Stomach (tissue), 9 donors: ENCODE measurements around the gene CDC42BPG. TPM values are rescaled to one million over a fixed set of nuclear protein-coding genes. Genes with fewer than 3 reads are reported as not detected.

Experiments used
- DNase-seq, 2 donors: peaks; one replicate each; pipeline versions ENCODE4 v3.0.0 to v3.0.0-alpha.2; 2013 to 2019
- H3K27ac ChIP-seq, 5 donors: fragments of 200-600 bp in 4 of 5; sonication (generic) in 4 of 5; one replicate each; pipeline ENCODE4 v1.5.1; 2013 to 2019; ENCODE audit warnings: mild to moderate bottlenecking in 1 of 5, moderate library complexity in 1 of 5
- H3K27me3 ChIP-seq, 3 donors: fragments of 200-600 bp; sonication (generic); one replicate each; pipeline ENCODE4 v1.5.1; 2017 to 2019; ENCODE audit warnings: mixed run types in 1 of 3
- H3K36me3 ChIP-seq, 4 donors: fragments of 200-600 bp; sonication (generic); 1 replicate in 3 of 4; 2 replicates in 1 of 4; pipeline ENCODE4 v1.5.1; 2016 to 2019
- H3K4me1 ChIP-seq, 4 donors: fragments of 200-600 bp; sonication (generic); one replicate each; pipeline ENCODE4 v1.5.1; 2016 to 2019
- H3K4me3 ChIP-seq, 4 donors: fragments of 200-600 bp; sonication (generic) in 3 of 4; one replicate each; pipeline ENCODE4 v1.5.1; 2016 to 2019; ENCODE audit warnings: mild to moderate bottlenecking in 1 of 4
- H3K9me3 ChIP-seq, 4 donors: fragments of 200-600 bp; sonication (generic); one replicate each; pipeline ENCODE4 v1.5.1; 2016 to 2019
- CTCF ChIP-seq, 7 experiments: fragments of 450-650 bp in 4 of 7; fragments of 200-600 bp in 3 of 7; sonication (generic) in 3 of 7; IDR thresholded peaks; one replicate each; pipeline ENCODE4 v1.5.1; 2016 to 2019; ENCODE audit warnings: antibody characterized with exemption in 7 of 7, control low read depth in 2 of 7, mild to moderate bottlenecking in 1 of 7
- EP300 ChIP-seq: sonication (generic); formaldehyde crosslinking; IDR thresholded peaks from one replicate; pipeline ENCODE4 v1.6.1; 2017; ENCODE audit warnings: antibody characterized with exemption
- POLR2A ChIP-seq, 4 donors: fragments of 450-650 bp; IDR thresholded peaks; one replicate each; pipeline ENCODE4 v1.6.1; 2016; ENCODE audit warnings: antibody characterized with exemption in 4 of 4, control low read depth in 2 of 4, mild to moderate bottlenecking in 1 of 4, moderate library complexity in 1 of 4
- POLR2AphosphoS5 ChIP-seq, 3 donors: sonication (generic); formaldehyde crosslinking; IDR thresholded peaks; one replicate each; pipeline ENCODE4 v1.6.1; 2016; ENCODE audit warnings: antibody characterized with exemption in 3 of 3
- WGBS, 5 donors: extraction: QIAGEN DNeasy Blood & Tissue Kit in 3 of 5; methylation state at CpG; one replicate each; pipeline versions ENCODE4 v1.1.5 to v1.1.7; 2013 to 2018; 5-methylcytosine and 5-hydroxymethylcytosine counted together
- intact Hi-C: fragments of 100-400 bp; cut with DNase I; formaldehyde crosslinking; loops from one replicate; pipeline ENCODE4 v1.15.1; 2023; ENCODE audit warnings: low total_unique reads
- polyA plus RNA-seq, 3 donors: library from polyadenylated mRNA; stranded (reverse); fragments of 200-250 nt; gene quantifications; one replicate each; pipeline ENCODE4 v1.2.3, GENCODE V29; 2013
- total RNA-seq, 5 donors: library from RNA; depleted of rRNA; stranded (reverse); fragments of >200 nt; gene quantifications; one replicate each; pipeline versions ENCODE4 v1.1.0 to v1.2.3, GENCODE V29; 2014 to 2016
- donor health status: healthy with polysubstance abuse.
- donor health status: Bipolar disorder and iron deficiency.
- donor health status: healthy.

The CDC42BPG gene
- total and polyA plus RNA-seq, 8 donors = 8.9 to 66.5 (median 26.2) TPM

- H3K36me3 ChIP-seq = peaks cover 0 to 85% (median 75%) of the 10 kb centered on the region in 4 donors
- H3K4me1 ChIP-seq = peaks cover 0 to 16% (median 9%) of the 10 kb centered on the region in 4 donors
- no peaks in the 10 kb centered on the region for H3K27me3 ChIP-seq
- 89 to 95% (median 94%) methylated on average over 13 to 21 of the region's 21 CpGs for WGBS, 5 donors
- intact Hi-C loops = no loop called here
- no peak for DNase-seq
- H3K4me3 ChIP-seq = no peak overlapping the region
- no peak overlapping the region for H3K27ac ChIP-seq
- H3K9me3 ChIP-seq = no peaks in the 10 kb centered on the region
- no peak for TF ChIP-seq POLR2A (IDR thresholded peaks at IDR 0.05)
- TF ChIP-seq EP300 = no peak
- TF ChIP-seq POLR2AphosphoS5 (IDR thresholded peaks at IDR 0.05) = no peak
- TF ChIP-seq CTCF (IDR thresholded peaks at IDR 0.05) = no peak
Measured at GRCh38 chr11:64832467-64833197, 11.8 kb downstream of the CDC42BPG start.

DNA sequence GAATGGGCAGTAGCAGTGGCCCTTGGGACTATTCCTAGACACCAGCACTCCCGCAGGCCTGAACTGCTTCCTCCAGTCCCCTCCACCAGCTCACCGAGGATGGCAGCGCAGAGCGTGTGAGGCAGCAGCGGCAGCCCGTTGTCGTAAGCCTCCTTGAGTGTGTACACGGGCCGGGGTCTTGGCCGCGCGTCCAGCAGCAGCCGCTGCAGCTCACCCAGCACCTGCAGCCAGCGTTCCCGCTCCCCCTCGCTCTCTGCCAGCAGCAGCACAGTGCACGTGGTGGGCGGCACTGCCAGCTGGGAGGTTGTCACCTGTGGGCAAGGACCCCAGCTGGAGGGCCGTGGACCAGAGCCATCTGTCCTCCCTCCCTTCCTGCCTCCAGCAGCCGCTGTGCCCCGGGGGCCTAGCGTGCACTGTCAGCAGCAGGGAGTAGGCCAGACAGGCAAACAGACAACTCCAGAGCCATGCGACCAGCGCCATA is 13.0 kb downstream of the CDC42BPG start:
- DNase-seq = no peak
- Histone ChIP-seq H3K4me3 (no peak overlapping the region), H3K9me3 (no peaks in the 10 kb centered on the region), H3K36me3 (peaks cover 0 to 88% (median 85%) of the 10 kb centered on the region in 4 donors), H3K27me3 (no peaks in the 10 kb centered on the region), H3K27ac (no peak overlapping the region), H3K4me1 (peaks cover 0 to 16% (median 9%) of the 10 kb centered on the region in 4 donors)
- TF ChIP-seq POLR2AphosphoS5 (IDR thresholded peaks at IDR 0.05) = no peak
- no peak for TF ChIP-seq EP300
- TF ChIP-seq POLR2A (IDR thresholded peaks at IDR 0.05) = no peak
- no peak for TF ChIP-seq CTCF (IDR thresholded peaks at IDR 0.05)
- WGBS, 5 donors = 85 to 93% (median 91%) methylated on average over 21 to 24 of the region's 24 CpGs
- intact Hi-C loops = no loop called here

DNA sequence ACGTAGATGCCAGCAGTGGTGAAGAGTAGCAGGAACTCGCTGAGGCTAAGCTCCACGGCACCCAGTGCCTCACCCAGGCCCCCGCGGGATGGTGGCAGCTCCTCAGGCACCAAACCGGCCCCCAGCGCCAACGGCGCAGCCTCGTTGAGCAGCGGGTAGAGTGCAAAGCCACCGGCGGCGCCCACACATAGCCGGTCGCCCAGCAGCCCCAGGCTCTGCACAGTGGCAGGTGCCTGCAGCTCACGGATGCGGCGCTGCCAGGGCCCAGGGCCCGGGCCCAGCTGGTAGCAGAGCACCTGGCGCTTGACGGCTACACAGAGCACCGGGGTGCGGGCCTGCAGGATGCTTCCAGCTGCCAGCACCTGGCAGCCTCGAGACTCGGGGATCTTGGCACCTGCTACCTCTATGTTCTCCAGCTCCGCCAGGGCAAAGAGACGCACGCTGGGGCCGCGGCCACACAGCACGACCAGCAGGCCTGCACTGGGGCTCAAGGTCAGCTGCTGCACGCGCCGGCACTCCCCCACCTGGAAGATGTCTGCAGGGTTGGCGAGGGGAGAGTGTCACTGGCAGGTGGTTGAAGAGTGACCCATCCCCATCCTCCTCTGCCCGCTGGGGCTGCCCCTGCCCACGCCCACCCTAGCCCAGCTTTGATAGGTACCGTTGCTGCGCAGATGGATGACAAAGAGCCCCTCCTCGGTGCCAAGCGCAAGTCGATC is 14.8 kb downstream of the CDC42BPG start:
- DNase-seq = no peak
- Histone ChIP-seq H3K27me3 (no peaks in the 10 kb centered on the region), H3K4me1 (peaks cover 0 to 4% (median 0%) of the 10 kb centered on the region in 4 donors), H3K4me3 (no peak overlapping the region), H3K27ac (no peak overlapping the region), H3K9me3 (no peaks in the 10 kb centered on the region), H3K36me3 (peaks cover 0 to 99% (median 94%) of the 10 kb centered on the region in 4 donors)
- intact Hi-C loops = no loop called here
- TF ChIP-seq CTCF (IDR thresholded peaks at IDR 0.05) (no peak), POLR2A (IDR thresholded peaks at IDR 0.05) (no peak), POLR2AphosphoS5 (IDR thresholded peaks at IDR 0.05) (no peak), EP300 (no peak)
- WGBS, 5 donors = 86 to 94% (median 92%) methylated on average over 24 to 43 of the region's 43 CpGs

DNA sequence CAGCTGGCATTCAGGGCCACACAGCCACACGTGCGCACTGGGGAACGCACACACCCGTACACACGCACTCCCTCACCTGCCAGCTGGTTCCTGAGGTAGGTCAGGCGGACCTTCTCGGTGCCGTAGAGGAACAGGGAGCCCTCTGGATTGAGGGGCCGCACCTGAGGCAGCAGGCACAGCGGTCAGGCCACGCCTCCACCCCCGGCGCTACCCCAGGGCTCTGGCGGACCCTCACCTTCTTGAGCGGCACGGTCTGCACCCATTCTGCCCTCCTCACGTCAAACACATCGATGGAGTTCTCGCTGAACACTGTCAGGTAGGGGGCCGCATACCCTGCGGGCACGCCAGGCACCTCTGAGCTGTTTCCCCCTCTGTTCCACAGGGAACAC is 17.0 kb downstream of the CDC42BPG start:
- no peaks in the 10 kb centered on the region for H3K9me3 ChIP-seq
- no peak for DNase-seq
- WGBS, 5 donors = 88 to 98% (median 93%) methylated on average over 14 to 22 of the region's 22 CpGs
- H3K4me1 ChIP-seq = no peaks in the 10 kb centered on the region
- no peaks in the 10 kb centered on the region for H3K27me3 ChIP-seq
- no peak for TF ChIP-seq EP300
- no peak for TF ChIP-seq CTCF (IDR thresholded peaks at IDR 0.05)
- TF ChIP-seq POLR2AphosphoS5 (IDR thresholded peaks at IDR 0.05) = no peak
- no peak for TF ChIP-seq POLR2A (IDR thresholded peaks at IDR 0.05)
- H3K36me3 ChIP-seq = peaks cover 0 to 84% (median 79%) of the 10 kb centered on the region in 4 donors
- no peak overlapping the region for H3K27ac ChIP-seq
- H3K4me3 ChIP-seq = no peak overlapping the region
- intact Hi-C loops = no loop called here
